MM.1S (cell line): ENCODE results near the gene TACC2.

ENCODE experiments used
- DNase-seq: peaks from one replicate; pipeline ENCODE4 v3.0.0-alpha.2; 2015
- H2AFZ ChIP-seq: fragments of 300-600 bp; sonication (generic); 2 replicates; pipeline ENCODE4 v1.6.0; 2016; ENCODE audit warnings: antibody characterized with exemption, low read length
- H3F3A ChIP-seq: fragments of 300-600 bp; sonication (generic); 2 replicates; pipeline ENCODE4 v1.6.1; 2016; ENCODE audit warnings: mild to moderate bottlenecking, antibody characterized with exemption, low read length, moderate library complexity, mixed read lengths; ENCODE audit not compliant: insufficient read depth
- H3K27ac ChIP-seq: fragments of 300-600 bp; sonication (generic); 2 replicates; pipeline ENCODE4 v1.5.1; 2016; ENCODE audit warnings: mild to moderate bottlenecking, low read length
- H3K27me3 ChIP-seq: fragments of 300-600 bp; sonication (generic); replicated peaks from 2 replicates; pipeline ENCODE4 v1.6.0; 2016; ENCODE audit warnings: low read length; ENCODE audit not compliant: insufficient read depth
- H3K36me3 ChIP-seq: fragments of 300-600 bp; sonication (generic); replicated peaks from 2 replicates; pipeline ENCODE4 v1.6.1; 2016; ENCODE audit warnings: mild to moderate bottlenecking, low read length, mixed read lengths; ENCODE audit not compliant: insufficient read depth
- H3K4me1 ChIP-seq: fragments of 300-600 bp; sonication (generic); 2 replicates; pipeline ENCODE4 v1.6.1; 2016; ENCODE audit warnings: low read length, mixed read lengths
- H3K4me2 ChIP-seq: fragments of 300-600 bp; sonication (generic); 2 replicates; pipeline ENCODE4 v1.6.0; 2016; ENCODE audit warnings: low read depth, low read length
- H3K4me3 ChIP-seq: fragments of 300-600 bp; sonication (generic); 2 replicates; pipeline ENCODE4 v1.5.1; 2016; ENCODE audit warnings: low read length, mixed read lengths
- H3K79me2 ChIP-seq: fragments of 300-600 bp; sonication (generic); 2 replicates; pipeline ENCODE4 v1.6.1; 2016; ENCODE audit warnings: mixed run types, low read length, mixed read lengths
- H3K9ac ChIP-seq: fragments of 300-600 bp; sonication (generic); 2 replicates; pipeline ENCODE4 v1.6.1; 2016; ENCODE audit warnings: low read length, mixed read lengths
- H3K9me2 ChIP-seq: fragments of 300-600 bp; sonication (generic); replicated peaks from 2 replicates; pipeline ENCODE4 v1.6.1; 2016; ENCODE audit warnings: mild to moderate bottlenecking, low read length, mixed read lengths; ENCODE audit not compliant: insufficient read depth
- H3K9me3 ChIP-seq: fragments of 300-600 bp; sonication (generic); replicated peaks from 2 replicates; pipeline ENCODE4 v1.6.1; 2016; ENCODE audit warnings: mild to moderate bottlenecking, low read length, mixed read lengths; ENCODE audit not compliant: insufficient read depth
- H4K20me1 ChIP-seq: fragments of 300-600 bp; sonication (generic); 2 replicates; pipeline ENCODE4 v1.6.1; 2016; ENCODE audit warnings: mild to moderate bottlenecking, low read length, moderate library complexity, mixed read lengths; ENCODE audit not compliant: insufficient read depth
- CTCF ChIP-seq: fragments of 300-600 bp; sonication (generic); IDR thresholded peaks from 2 replicates; pipeline ENCODE4 v1.5.1; 2016; ENCODE audit warnings: antibody characterized with exemption, low read length, mixed read lengths
- EZH2 ChIP-seq: fragments of 300-600 bp; sonication (generic); optimal IDR thresholded peaks from 2 replicates; pipeline ENCODE3; 2017; ENCODE audit warnings: low read depth, mild to moderate bottlenecking, antibody characterized with exemption, low read length, mixed read lengths
- EZH2phosphoT487 ChIP-seq: fragments of 300-600 bp; sonication (generic); IDR thresholded peaks from 2 replicates; pipeline ENCODE4 v1.6.1; 2018; ENCODE audit warnings: antibody characterized with exemption, low read length

TACC2 gene

GRCh38 chr10:122255509-122256301, 266.7 kb downstream of the TACC2 start:
- H4K20me1 ChIP-seq, result no peaks in the 10 kb centered on the region
- no peaks in the 10 kb centered on the region for H3K27me3 ChIP-seq
- H3K4me2 ChIP-seq, result no peak overlapping the region
- no peak overlapping the region for H3K27ac ChIP-seq
- no peaks in the 10 kb centered on the region for H3K4me1 ChIP-seq
- no peak overlapping the region for H3K4me3 ChIP-seq
- no peak overlapping the region for H2AFZ ChIP-seq
- H3F3A ChIP-seq, result no peaks in the 10 kb centered on the region
- H3K79me2 ChIP-seq, result no peaks in the 10 kb centered on the region
- no peaks in the 10 kb centered on the region for H3K9me3 ChIP-seq
- no peak for DNase-seq
- TF ChIP-seq CTCF, result no peak
- TF ChIP-seq EZH2phosphoT487, result no peak
- no peak for TF ChIP-seq EZH2
- no peaks in the 10 kb centered on the region for H3K36me3 ChIP-seq
- H3K9ac ChIP-seq, result no peak overlapping the region
- H3K9me2 ChIP-seq, result no peaks in the 10 kb centered on the region

GRCh38 chr10:122257041-122257440, 268.1 kb downstream of the TACC2 start:
- H3K9me3 ChIP-seq, result no peaks in the 10 kb centered on the region
- no peaks in the 10 kb centered on the region for H3K27me3 ChIP-seq
- no peak overlapping the region for H3K4me3 ChIP-seq
- DNase-seq, result no peak
- no peak overlapping the region for H2AFZ ChIP-seq
- H4K20me1 ChIP-seq, result no peaks in the 10 kb centered on the region
- H3K27ac ChIP-seq, result no peak overlapping the region
- no peaks in the 10 kb centered on the region for H3K79me2 ChIP-seq
- no peak overlapping the region for H3K9ac ChIP-seq
- H3K9me2 ChIP-seq, result no peaks in the 10 kb centered on the region
- no peak overlapping the region for H3K4me2 ChIP-seq
- no peaks in the 10 kb centered on the region for H3K4me1 ChIP-seq
- no peak for TF ChIP-seq EZH2phosphoT487
- TF ChIP-seq CTCF, result no peak
- no peak for TF ChIP-seq EZH2
- no peaks in the 10 kb centered on the region for H3K36me3 ChIP-seq
- H3F3A ChIP-seq, result no peaks in the 10 kb centered on the region

GRCh38 chr10:122258136-122259074, 269.4 kb downstream of the TACC2 start:
- Histone ChIP-seq H3K9ac (no peak overlapping the region), H2AFZ (no peak overlapping the region), H3K4me1 (no peaks in the 10 kb centered on the region), H3K27me3 (no peaks in the 10 kb centered on the region), H3K4me2 (no peak overlapping the region), H3K36me3 (no peaks in the 10 kb centered on the region), H3K9me2 (no peaks in the 10 kb centered on the region), H3F3A (no peaks in the 10 kb centered on the region), H3K27ac (no peak overlapping the region), H3K4me3 (no peak overlapping the region), H3K9me3 (no peaks in the 10 kb centered on the region), H4K20me1 (no peaks in the 10 kb centered on the region), H3K79me2 (no peaks in the 10 kb centered on the region)
- DNase-seq, result peak; percentile 43
- TF ChIP-seq EZH2phosphoT487, result no peak
- TF ChIP-seq CTCF, result no peak
- TF ChIP-seq EZH2, result no peak
